HepG2 (cell line): Measurements from ENCODE around the gene ADORA2B. TPM values are rescaled to one million over a fixed set of nuclear protein-coding genes. Genes with fewer than 3 reads are reported as not detected.

Experiments
- ATAC-seq: fragments of 200-7000 bp; cut with Tn5 transposase; 3 replicates; pipeline ENCODE4 v1.9.1; 2020; ENCODE audit warnings: mild to moderate bottlenecking, moderate library complexity
- BruUV-seq: library from RNA; stranded (reverse); fragments of 400-500 nt; replicated peaks from 2 replicates; lab custom pipeline; 2021; lab: Mats Ljungman, UMichigan
- CTCF ChIA-PET: fragments of 300-600 bp; formaldehyde crosslinking; extraction: SDS; loops from one replicate; lab custom pipeline; 2021; ENCODE audit warnings: low total read pairs, inconsistent platforms, low intra/inter-chr PET ratio; lab: Yijun Ruan, JAX
- POLR2A ChIA-PET: fragments of 350-600 bp; sonication (Branson Sonifier 250); formaldehyde crosslinking; loops from one replicate; lab custom pipeline; 2020; ENCODE audit warnings: antibody characterized with exemption, inconsistent platforms; lab: Yijun Ruan, JAX
- DNase-seq: peaks from one replicate; pipeline ENCODE4 v3.0.0-alpha.2; 2015; ENCODE audit warnings: low spot score
- FAIRE-seq: peaks from 3 replicates; lab custom pipeline; 2011; peaks lifted over from hg19 to GRCh38; lab: Jason Lieb, UNC
- H2AFZ ChIP-seq: one replicate; pipeline ENCODE4 v1.6.1; 2011; ENCODE audit warnings: low read length, inconsistent platforms
- H3K27ac ChIP-seq: fragments of 300-600 bp; 3 replicates; pipeline ENCODE4 v1.8.0; 2011; ENCODE audit warnings: mixed run types, mild to moderate bottlenecking, mixed read lengths, low read length, inconsistent platforms; ENCODE audit not compliant: insufficient read depth; ENCODE audit errors: extremely low read length
- H3K27me3 ChIP-seq, 2 experiments: fragments of 200-600 bp in 1 of 2; 2 replicates in 1 of 2; 3 replicates in 1 of 2; pipeline versions ENCODE4 v1.6.0 to v1.8.0; 2011; ENCODE audit warnings: low read length in 2 of 2, mild to moderate bottlenecking in 2 of 2, moderate library complexity in 2 of 2, inconsistent platforms in 1 of 2; ENCODE audit not compliant: insufficient read depth in 2 of 2, control insufficient read depth in 1 of 2
- H3K36me3 ChIP-seq, 2 experiments: fragments of 200-600 bp in 1 of 2; replicated peaks in 1 of 2; 2 replicates in 1 of 2; 3 replicates in 1 of 2; pipeline versions ENCODE4 v1.5.1 to v1.8.0; 2011; ENCODE audit warnings: low read length in 2 of 2, inconsistent platforms in 1 of 2; ENCODE audit not compliant: insufficient read depth in 2 of 2, control insufficient read depth in 1 of 2
- H3K4me1 ChIP-seq: 2 replicates; pipeline ENCODE4 v1.5.1; 2012; ENCODE audit warnings: low read length, inconsistent platforms; ENCODE audit not compliant: insufficient read depth
- H3K4me2 ChIP-seq: 2 replicates; pipeline ENCODE4 v1.6.0; 2011; ENCODE audit warnings: low read depth, low read length, inconsistent platforms
- H3K4me3 ChIP-seq, 3 experiments: fragments of 200-600 bp in 1 of 3; sonication (generic), shearing (Covaris generic) in 1 of 3; replicated peaks in 1 of 3; 2 replicates each; pipeline ENCODE4 v1.5.1; 2011 to 2016; ENCODE audit warnings: low read length in 3 of 3, inconsistent platforms in 2 of 3, low read depth in 2 of 3, mild to moderate bottlenecking in 2 of 3, control low read depth in 1 of 3, mixed read lengths in 1 of 3; ENCODE audit not compliant: insufficient read depth in 1 of 3
- H3K79me2 ChIP-seq: one replicate; pipeline ENCODE4 v1.6.1; 2011; ENCODE audit warnings: low read length, inconsistent platforms; ENCODE audit not compliant: insufficient read depth
- H3K9ac ChIP-seq: 2 replicates; pipeline ENCODE4 v1.6.0; 2011; ENCODE audit warnings: mild to moderate bottlenecking, low read depth, low read length, inconsistent platforms; ENCODE audit not compliant: insufficient read depth
- H3K9me3 ChIP-seq: 2 replicates; pipeline ENCODE4 v1.5.1; 2012; ENCODE audit warnings: mild to moderate bottlenecking, low read length
- H4K20me1 ChIP-seq: 2 replicates; pipeline ENCODE4 v1.6.0; 2011; ENCODE audit warnings: inconsistent platforms, mild to moderate bottlenecking, low read length, moderate library complexity; ENCODE audit not compliant: insufficient read depth
- KLF6 ChIP-seq: IDR thresholded peaks from 2 replicates; pipeline ENCODE4 v1.8.0; 2016; ENCODE audit warnings: missing biosample characterization, missing genetic modification reagents
- POLR2G ChIP-seq: fragments of 200-400 bp; formaldehyde crosslinking; IDR thresholded peaks from 2 replicates; pipeline ENCODE4 v1.6.1; 2018; ENCODE audit warnings: mild to moderate bottlenecking, low read depth, low read length, moderate library complexity
- SNAPC2 ChIP-seq: sonication (generic); formaldehyde crosslinking; IDR thresholded peaks from 2 replicates; pipeline ENCODE4 v1.8.1; 2022; ENCODE audit warnings: mild to moderate bottlenecking, missing genetic modification reagents
- SP140L ChIP-seq: sonication (generic); formaldehyde crosslinking; IDR thresholded peaks from 2 replicates; pipeline ENCODE4 v1.4.0; 2020; ENCODE audit warnings: missing genetic modification reagents, borderline replicate concordance
- ZBTB34 ChIP-seq: sonication (generic); formaldehyde crosslinking; IDR thresholded peaks from 2 replicates; pipeline ENCODE4 v1.8.0; 2022; ENCODE audit warnings: mild to moderate bottlenecking, missing genetic modification reagents
- ZNF607 ChIP-seq: sonication (generic); formaldehyde crosslinking; IDR thresholded peaks from 2 replicates; pipeline ENCODE4 v1.5.1; 2020; ENCODE audit warnings: missing genetic modification reagents, mild to moderate bottlenecking, borderline replicate concordance
- WGBS: methylation state at CpG from one replicate; pipeline ENCODE4 v1.1.6; 2017; ENCODE audit warnings: low lambda C conversion rate; 5-methylcytosine and 5-hydroxymethylcytosine counted together
- in situ Hi-C: cut with HindIII; loops from 2 replicates; pipeline ENCODE4 v1.10.0; 2017; ENCODE audit warnings: low pct_unique_long_range_greater_than_20kb; ENCODE audit not compliant: extremely low pct_ligation_motif_present
- intact Hi-C: fragments of 100-400 bp; cut with micrococcal nuclease; formaldehyde crosslinking; loops from one replicate; pipeline ENCODE4 v1.10.0; 2022; ENCODE audit not compliant: unreplicated experiment
- polyA plus RNA-seq, 8 experiments: library from polyadenylated mRNA; depleted of rRNA in 3 of 8; stranded (reverse) in 7 of 8; unstranded in 1 of 8; fragments of >200 nt; fragmentation: Illumina TruSeq in 4 of 8; extraction: Trizol in 4 of 8; gene quantifications; 2 replicates each; pipeline versions ENCODE4 v1.2.1 to v1.2.3, GENCODE V29; 2011 to 2016; ENCODE audit warnings: low read depth in 4 of 8, missing spikeins in 1 of 8, mixed read lengths in 1 of 8; ENCODE audit not compliant: insufficient read depth in 1 of 8
- total RNA-seq, 5 experiments: library from RNA; depleted of rRNA; stranded (reverse); fragments of >200 nt; fragmentation: Illumina TruSeq; extraction: Trizol; gene quantifications; 2 replicates each; pipeline ENCODE4 v1.2.3, GENCODE V29; 2016; ENCODE audit warnings: low read depth in 1 of 5

ADORA2B gene
- total and polyA plus RNA-seq, 2 of the 13 experiments (the other 11 are each of a cell fraction or from before 2014, with no cell fraction given), result 10.4 to 20.0 TPM

DNA sequence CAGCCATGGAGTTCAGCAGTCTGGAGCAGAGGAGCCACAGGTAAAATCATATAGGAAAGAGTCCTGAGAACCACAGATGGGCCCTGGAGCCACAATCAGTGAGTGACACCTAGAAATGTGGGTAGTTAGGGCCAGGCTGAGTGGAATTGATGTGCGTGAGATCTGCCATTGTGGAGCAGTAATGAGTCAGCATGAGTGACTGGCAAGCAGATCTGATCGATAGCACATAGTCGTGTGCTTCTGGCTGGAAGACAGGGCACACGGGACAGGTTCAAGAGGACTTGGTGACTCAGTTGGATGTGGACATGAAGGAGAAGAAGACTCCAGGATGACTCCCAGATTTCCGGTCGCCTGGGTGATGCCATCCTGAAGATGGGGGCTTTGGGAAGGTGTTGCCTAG, 12.3 kb downstream of the ADORA2B start:
- Histone ChIP-seq H2AFZ (no peak overlapping the region), H3K9me3 (no peaks in the 10 kb centered on the region), H3K79me2 (peaks cover 6% of the 10 kb centered on the region), H3K36me3 (peaks cover 0 to 1% of the 10 kb centered on the region in 2 experiments; a peak in 2 of 5 replicates)
- in situ Hi-C loops, result no loop called here
- intact Hi-C loops, result no loop called here
- TF ChIP-seq POLR2G (no peak), SP140L (CRISPR knock-in tag) (no peak), ZBTB34 (CRISPR knock-in tag) (no peak), KLF6 (CRISPR knock-in tag) (no peak), ZNF607 (CRISPR knock-in tag) (no peak), SNAPC2 (CRISPR knock-in tag) (no peak)
- TF ChIP-seq, all 625 proteins: peak for 0
- WGBS, result 95% methylated on average over 6 of the region's 6 CpGs
- H3K9ac ChIP-seq, result no peak overlapping the region
- FAIRE-seq, result no peak
- ChIA-PET CTCF (no interaction called here), POLR2A (no interaction called here)
- DNase-seq, result no peak
- H3K4me3 ChIP-seq, result no peak overlapping the region
- H3K4me2 ChIP-seq, result no peak overlapping the region
- no TSS peak for BruUV-seq
- H3K27ac ChIP-seq, result no peak overlapping the region
- H3K4me1 ChIP-seq, result peaks cover 24% of the 10 kb centered on the region
- H4K20me1 ChIP-seq, result no peaks in the 10 kb centered on the region
- no peaks in the 10 kb centered on the region for H3K27me3 ChIP-seq
- ATAC-seq, result no peak
